Stimulated activated CD8-positive, alpha-beta memory T cell treated with anti-CD3 and anti-CD28 coated beads, Interleukin-15, amount 100 ng/mL, for 24 hours (primary cell): ENCODE measurements around the gene ZCCHC14.

Experiments
- DNase-seq: peaks from one replicate; pipeline ENCODE4 v3.0.0-alpha.2; 2020; ENCODE audit warnings: low read depth

Gene ZCCHC14

GRCh38 chr16:87457061-87457611, 35.7 kb downstream of the ZCCHC14 start:
- no peak for DNase-seq

- no peak for DNase-seq
Measured at GRCh38 chr16:87454391-87454790, 38.4 kb downstream of the ZCCHC14 start.

GRCh38 chr16:87453326-87453725, 39.5 kb downstream of the ZCCHC14 start:
- no peak for DNase-seq

DNA sequence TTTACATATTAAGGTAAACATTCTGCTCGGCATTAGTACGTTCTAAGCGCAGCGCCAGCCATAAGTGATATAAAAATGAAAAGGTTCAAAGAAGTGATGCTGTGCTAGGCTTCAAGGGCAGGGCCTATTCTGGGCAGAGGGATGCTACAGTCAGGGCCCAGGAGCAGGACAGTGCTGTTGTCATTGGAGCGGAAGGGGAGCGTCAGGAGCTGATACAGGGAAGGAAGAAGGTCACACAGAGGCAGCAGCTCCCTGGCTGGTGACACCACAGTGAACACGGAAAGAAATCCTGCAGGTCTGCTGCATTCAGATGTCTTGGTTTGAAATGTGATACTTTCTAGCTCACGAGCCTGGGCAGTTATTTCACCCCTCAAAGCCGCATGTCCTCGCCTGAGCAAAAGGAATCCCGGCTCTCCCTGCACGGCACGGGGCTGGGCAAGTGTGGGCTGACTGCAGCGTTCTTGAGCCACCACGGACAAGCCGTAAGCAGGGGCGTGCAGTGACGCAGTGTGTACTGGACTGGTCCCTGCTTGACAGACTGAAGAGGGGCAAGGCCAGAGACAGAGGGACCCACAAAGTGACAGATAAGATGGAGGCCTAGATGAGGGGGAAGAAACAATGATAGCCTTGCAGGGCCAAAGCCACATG, 41.1 kb downstream of the ZCCHC14 start:
- DNase-seq = no peak

GRCh38 chr16:87448866-87449265, 44.0 kb downstream of the ZCCHC14 start:
- DNase-seq = no peak

- no peak for DNase-seq
Measured at GRCh38 chr16:87447323-87447722, 45.5 kb downstream of the ZCCHC14 start.

GRCh38 chr16:87446479-87446878, 46.3 kb downstream of the ZCCHC14 start:
- DNase-seq = no peak

GRCh38 chr16:87445486-87445885, 47.3 kb downstream of the ZCCHC14 start:
- no peak for DNase-seq

DNA sequence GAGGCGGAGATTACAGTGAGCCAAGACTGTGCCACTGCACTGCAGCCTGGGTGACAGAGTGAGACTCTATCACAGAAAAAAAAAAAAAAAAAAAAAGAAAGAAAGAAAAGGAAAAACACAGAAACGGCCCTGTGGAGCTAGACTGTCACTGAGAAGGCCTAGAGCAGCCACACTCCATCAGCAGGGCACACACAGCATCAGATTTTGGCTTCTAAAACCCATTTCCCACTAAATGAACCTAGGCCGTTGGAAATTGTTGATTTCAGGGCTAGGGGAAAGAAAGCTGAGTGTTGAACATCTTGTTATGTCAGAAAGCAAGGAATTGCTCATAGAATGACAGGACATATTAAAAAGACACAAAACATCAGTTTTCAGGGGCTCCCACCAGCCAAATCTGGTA, 48.9 kb downstream of the ZCCHC14 start:
- no peak for DNase-seq

GRCh38 chr16:87443016-87443415, 49.8 kb downstream of the ZCCHC14 start:
- no peak for DNase-seq

- no peak for DNase-seq
Measured at GRCh38 chr16:87442581-87442966, 50.2 kb downstream of the ZCCHC14 start.

GRCh38 chr16:87441886-87442580, 50.8 kb downstream of the ZCCHC14 start:
- DNase-seq = no peak

- DNase-seq = no peak
Measured at GRCh38 chr16:87439926-87440325, 52.9 kb downstream of the ZCCHC14 start.

GRCh38 chr16:87438611-87438985, 54.2 kb downstream of the ZCCHC14 start:
- no peak for DNase-seq

DNA sequence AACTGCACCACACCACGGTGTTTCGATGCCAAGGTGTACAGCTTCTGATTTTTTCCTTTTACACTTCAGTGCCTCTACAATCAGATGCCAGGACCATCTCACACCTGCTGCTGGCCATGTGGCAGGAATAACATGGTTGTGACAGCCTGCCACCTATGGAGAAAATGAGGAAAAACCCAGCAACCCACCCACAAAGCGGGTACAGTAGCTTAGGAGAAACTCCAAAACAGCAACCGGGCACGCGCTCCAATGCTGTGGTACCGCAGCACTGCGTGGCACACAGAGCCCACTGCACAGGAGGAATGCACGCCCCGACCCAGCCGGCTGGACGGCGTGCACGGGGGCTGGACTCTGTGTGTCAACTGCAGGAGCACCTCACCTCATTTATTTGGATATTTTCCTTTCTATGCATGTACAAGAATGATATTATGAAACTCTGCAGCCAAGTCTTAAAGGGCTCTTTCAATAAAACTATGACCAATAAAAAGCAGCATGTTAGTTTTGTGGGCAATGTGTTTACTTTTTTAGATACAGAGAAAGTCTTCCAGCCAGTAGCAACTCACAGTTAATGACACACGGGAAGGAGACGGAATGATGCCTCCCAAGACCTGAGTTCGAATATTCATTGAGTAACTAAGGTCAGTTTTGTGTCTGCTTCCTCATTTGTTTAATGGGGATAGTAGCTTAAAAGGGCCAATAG, 54.8 kb downstream of the ZCCHC14 start:
- DNase-seq = no peak

- DNase-seq = no peak
Measured at GRCh38 chr16:87437327-87437726, 55.5 kb downstream of the ZCCHC14 start.

DNA sequence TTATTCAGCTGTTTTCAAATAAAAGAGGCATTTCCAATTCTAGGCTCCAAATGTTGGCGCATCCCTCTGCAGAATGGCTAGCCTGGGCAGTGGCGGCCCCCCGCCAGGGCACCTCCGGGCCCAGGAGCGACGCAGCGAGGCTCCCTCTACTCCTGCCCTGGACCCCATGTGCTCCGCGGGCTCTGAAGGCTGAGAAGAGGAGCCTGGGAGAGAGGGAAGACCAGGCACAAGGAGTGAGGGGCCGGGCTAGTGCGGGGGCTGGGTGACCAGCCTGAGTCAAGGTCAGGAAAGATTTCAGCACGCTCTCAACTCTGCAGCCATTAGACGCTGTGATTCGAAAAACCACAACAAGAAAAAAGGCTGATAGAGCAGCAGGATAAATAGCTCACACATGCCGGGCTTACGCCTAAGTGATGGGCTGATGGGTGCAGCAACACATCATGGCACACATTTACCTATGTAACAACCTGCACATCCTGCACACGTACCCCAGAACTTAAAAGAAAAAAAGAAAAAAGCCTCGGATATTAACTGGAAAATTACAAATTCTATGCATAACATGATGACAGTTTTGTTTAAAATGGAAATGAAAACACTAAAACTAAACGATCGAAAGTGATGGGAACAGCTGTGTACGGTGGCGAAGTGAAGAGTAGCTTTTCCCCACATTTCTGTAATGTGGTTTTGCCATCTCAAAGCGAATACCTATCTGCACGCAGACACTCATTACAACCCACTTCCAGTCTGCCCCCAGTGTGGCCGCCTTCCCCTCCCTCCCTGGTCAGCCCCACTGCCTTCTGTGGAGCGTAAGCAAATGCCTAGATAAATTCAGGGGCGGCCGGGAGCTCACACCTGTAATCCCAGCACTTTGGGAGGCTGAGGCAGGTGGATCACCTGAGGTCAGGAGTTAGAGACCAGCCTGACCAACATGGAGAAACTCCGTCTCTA, 56.3 kb downstream of the ZCCHC14 start:
- no peak for DNase-seq

DNA sequence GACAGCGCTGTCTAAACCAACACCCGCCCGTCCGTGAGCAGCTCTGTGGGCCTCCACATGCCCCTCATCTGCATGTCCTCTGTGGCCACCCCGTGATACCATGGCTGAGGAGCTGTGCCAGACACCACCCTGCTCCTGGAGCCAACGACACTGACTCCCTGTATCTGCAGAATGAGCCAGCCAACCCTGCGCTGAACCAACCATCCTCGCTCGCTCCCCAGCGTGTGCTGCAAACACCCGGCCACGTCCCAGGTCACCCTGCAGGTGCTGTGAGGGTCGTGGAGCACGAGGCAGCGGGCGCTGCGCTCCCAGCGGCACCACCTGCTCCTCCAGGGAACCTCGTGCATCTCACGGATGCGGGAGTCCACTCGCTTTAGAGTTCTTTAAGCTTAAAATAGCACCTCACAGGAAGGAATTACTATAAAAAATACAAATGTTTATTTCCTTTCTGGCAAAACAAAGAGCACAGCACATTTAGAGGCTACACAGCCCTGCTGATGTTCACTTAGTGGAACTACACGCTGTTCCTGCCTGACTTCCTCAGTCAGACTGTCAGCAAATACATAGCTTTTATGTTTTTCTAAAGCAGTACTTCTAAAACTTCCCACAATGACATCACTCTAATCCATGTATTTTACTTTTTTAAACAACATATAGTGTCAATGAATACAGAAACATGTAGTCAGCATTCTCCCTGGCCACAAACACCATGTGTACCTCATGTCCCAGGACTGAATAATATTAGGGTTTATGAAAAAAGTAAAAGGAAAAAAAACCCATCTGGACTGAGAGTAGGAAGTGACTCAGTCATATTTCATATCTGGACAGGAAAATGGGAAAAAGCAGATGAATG, 57.2 kb downstream of the ZCCHC14 start:
- DNase-seq = no peak

DNA sequence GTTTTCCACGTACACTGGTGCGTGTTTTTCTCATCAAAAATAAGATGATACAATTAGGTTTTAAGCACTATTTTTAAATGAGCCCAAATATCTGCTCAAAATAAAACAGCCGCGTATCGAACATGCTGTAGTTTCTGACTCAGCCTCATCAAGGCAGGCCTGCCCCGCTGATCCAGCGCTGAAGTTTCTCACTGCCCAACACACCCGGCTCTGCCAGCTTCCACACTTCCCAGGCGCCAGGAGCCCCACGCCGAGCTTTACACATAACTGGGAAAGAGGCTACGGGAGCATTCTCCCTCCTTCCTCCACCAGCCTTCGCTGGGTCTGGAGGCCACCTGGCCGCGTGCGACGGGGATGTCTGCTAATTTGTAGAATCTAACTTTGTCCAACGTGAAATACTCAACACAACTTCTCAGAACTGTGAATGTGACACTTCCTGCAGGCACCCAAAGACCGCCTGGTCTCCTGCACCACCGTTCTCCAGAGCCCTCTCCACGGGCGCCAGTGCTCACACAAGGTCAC, 58.6 kb downstream of the ZCCHC14 start:
- DNase-seq = no peak

GRCh38 chr16:87432330-87432915, 60.4 kb downstream of the ZCCHC14 start:
- no peak for DNase-seq
